Measurements from ENCODE around the gene MAN2A2. TPM values are rescaled to one million over a fixed set of nuclear protein-coding genes. Genes with fewer than 3 reads are reported as not detected.
"Not testable (repeated sequence)": the region's sequence is repeated elsewhere in the genome, so short reads cannot be mapped to it uniquely, and the experiment has no call there.

MAN2A2 gene
- total RNA-seq, 1 donor from 2014 or later = 104 TPM

GRCh38 chr15:90903733-90904536 lies 833 bp downstream of the MAN2A2 start:
- no peak for DNase-seq (ENCODE audit: low spot score)

DNA sequence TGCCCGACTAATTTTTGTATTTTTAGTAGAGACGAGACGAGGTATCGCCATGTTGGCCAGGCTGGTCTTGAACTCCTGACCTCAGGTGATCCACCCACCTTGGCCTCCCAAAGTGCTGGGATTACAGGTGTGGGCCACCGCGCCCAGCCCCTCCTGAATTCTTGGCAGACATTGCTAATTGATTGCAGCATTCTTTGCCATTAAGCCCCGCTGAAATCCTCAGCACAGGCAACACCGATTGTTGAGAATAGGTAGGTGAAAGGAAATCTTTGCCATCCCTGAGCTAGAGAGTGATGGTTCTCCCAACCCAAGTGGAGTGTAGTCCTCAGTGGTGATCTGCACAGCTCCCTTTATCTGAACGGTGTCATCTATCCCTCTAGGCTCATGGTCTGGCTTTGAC lies 1.6 kb downstream of the MAN2A2 start:
- no peak for DNase-seq (ENCODE audit: low spot score)

- DNase-seq (ENCODE audit: low spot score) = no peak
These were observed 2.4 kb downstream of the MAN2A2 start for GRCh38 chr15:90905306-90906180.

DNA sequence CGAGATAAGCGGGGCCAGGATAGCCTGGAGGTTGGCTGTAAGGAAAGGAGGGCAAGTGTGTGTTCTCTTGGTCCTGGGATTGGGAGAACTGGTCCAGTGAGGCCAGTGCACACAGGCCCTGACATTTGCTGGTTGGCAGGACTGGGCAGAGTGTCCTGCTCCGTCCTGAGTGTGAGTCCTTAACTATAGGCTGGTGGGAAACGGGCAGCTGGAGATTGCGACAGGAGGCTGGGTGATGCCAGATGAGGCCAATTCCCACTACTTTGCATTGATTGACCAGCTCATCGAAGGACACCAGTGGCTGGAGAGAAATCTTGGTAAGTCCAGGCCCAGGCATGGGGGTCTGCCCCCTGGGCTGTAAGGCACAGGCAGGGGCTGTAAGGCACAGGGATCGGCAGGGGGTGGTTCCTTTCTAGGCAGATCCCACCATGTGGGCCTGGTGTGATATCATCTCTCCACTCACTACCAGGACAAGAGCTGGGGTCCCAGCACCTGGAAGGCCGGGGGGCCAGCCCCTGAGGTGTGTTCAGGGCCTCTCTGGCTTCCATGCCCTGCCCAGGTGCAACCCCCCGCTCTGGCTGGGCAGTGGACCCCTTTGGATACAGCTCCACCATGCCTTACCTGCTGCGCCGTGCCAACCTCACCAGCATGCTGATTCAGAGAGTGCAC lies 3.2 kb downstream of the MAN2A2 start:
- DNase-seq (ENCODE audit: low spot score) = no peak

- DNase-seq (ENCODE audit: low spot score) = no peak
These were observed 4.1 kb downstream of the MAN2A2 start for GRCh38 chr15:90907051-90907660.

DNA sequence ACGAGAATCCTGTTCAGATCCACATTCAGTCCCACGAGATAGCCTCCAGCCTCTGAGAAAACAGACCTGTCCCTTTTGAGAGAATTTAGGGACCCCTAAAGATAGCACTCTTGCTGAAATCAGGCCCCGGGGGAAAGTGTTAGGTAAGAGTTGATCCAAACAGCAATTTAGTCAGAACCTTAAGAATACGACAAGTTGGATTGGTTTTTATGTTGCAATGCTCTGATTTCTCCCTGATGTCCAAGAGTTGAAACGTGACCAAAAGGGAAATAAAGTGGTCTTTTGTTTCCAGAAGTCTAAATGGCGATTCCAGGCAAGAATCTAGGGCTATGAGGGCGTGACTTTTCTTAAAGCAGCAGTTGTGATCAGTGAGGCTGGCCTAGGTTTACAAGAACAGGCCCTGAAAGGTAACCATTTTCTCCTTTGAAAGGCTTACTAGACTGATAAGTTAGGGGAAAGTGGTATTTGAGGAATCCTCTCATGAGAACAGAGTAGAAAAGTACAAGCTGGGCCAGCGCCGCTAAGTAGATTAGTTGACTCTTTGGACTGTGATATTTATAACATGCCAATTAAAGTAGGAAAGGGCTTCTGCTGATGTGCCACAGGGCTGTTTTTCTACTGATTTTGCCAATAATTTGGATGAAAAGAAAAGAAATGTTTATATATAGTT lies 4.9 kb downstream of the MAN2A2 start:
- DNase-seq (ENCODE audit: low spot score) = no peak

DNA sequence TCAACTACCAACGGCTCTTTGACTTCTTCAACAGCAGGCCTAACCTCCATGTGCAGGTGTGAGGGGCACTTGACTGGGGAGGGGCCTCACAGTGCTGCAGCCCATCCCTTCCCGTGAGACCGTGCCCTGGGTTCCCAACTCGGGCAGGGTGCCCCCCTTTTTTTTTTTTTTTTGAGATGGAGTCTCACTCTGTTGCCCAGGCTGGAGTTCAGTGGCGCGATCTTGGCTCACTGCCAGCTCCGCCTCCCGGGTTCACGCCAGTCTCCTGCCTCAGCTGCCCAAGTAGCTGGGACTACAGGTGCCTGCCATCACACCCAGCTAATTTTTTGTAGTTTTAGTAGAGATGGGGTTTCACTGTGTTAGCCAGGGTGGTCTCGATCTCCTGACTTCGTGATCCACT lies 6.3 kb downstream of the MAN2A2 start:
- DNase-seq (ENCODE audit: low spot score) = not testable (repeated sequence)

DNA sequence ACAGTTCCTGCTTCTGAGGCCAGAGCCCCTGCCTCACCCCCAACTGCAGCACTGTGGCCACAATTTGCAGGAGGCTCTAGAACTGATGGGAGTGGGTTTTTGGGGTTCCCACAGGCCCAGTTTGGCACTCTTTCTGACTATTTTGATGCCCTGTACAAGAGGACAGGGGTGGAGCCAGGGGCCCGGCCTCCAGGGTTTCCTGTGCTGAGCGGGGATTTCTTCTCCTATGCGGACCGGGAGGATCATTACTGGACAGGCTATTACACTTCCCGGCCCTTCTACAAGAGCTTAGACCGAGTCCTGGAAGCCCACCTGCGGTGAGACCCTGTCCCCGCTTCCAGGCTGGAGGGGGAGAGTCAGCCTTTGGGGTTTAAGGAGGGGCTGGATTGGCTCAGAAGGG lies 6.9 kb downstream of the MAN2A2 start:
- no peak for DNase-seq (ENCODE audit: low spot score)

DNA sequence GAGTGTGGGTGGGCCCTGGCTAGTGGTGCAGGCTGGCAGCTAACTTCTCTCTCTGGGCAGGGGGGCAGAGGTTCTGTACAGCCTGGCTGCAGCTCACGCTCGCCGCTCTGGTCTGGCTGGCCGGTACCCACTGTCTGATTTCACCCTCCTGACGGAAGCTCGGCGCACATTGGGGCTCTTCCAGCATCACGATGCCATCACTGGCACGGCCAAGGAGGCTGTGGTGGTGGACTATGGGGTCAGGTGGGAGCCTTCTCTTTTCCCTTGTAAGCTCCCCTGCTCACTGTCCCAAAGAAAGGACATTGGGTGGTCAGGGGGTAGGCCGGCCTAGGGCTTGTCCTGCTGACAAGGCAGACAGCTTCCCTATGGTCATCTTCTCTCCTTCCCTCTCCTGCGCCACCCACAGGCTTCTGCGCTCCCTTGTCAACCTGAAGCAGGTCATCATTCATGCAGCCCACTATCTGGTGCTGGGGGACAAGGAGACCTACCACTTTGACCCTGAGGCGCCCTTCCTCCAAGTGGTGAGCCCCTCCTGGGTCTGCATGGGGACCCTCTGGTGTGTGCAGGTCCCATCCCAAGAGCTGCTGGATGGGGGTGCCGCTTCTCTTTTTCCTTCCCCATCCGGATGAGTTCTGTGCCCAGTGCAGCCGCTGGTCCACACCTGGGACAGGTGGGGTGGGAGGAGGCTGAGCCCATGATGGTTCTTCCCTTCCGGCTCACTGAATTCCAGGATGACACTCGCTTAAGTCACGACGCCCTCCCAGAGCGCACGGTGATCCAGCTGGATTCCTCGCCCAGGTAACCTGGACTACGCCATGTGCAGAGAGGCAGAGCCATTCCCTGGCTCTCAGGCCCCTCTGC lies 7.6 kb downstream of the MAN2A2 start:
- DNase-seq (ENCODE audit: low spot score) = no peak

DNA sequence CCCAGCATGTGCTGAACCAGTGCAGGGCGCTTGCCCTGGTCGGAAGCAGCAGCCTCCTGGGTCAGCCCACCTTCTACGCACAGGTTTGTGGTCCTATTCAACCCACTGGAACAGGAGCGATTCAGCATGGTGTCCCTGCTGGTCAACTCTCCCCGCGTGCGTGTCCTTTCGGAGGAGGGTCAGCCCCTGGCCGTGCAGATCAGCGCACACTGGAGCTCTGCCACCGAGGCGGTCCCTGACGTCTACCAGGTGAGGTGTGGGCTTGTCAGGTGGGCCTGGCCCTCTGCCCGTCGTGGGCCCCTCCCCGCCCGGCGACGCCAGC lies 8.2 kb downstream of the MAN2A2 start:
- DNase-seq (ENCODE audit: low spot score) = no peak

GRCh38 chr15:90911906-90912769 lies 9.0 kb downstream of the MAN2A2 start:
- no peak for DNase-seq (ENCODE audit: low spot score)

- no peak for DNase-seq (ENCODE audit: low spot score)
These were observed 9.6 kb downstream of the MAN2A2 start for GRCh38 chr15:90912770-90913075.

DNA sequence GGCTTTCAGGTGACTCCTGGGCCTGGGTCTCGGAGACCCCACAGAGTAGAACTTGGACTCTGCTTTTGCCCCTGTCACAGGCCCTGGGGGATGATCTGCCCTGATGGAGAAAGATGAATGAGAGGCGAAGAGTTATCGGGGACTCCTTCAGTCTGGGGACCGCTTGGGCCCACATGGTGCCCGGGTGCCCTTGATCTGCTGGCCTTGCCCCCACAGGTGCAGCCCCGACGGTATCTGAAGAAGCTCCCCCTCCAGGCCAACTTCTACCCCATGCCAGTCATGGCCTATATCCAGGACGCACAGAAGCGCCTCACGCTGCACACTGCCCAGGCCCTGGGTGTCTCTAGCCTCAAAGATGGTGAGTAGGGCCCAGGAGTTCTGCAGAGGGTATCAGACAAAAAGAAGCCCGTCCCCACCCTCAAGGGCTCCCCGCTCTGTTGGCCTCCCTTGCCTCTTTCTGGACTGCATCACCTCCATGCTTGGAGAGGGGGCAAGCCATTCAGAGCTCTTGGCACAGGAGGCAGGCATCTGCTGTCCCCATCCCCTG lies 10.4 kb downstream of the MAN2A2 start:
- DNase-seq (ENCODE audit: low spot score) = no peak

DNA sequence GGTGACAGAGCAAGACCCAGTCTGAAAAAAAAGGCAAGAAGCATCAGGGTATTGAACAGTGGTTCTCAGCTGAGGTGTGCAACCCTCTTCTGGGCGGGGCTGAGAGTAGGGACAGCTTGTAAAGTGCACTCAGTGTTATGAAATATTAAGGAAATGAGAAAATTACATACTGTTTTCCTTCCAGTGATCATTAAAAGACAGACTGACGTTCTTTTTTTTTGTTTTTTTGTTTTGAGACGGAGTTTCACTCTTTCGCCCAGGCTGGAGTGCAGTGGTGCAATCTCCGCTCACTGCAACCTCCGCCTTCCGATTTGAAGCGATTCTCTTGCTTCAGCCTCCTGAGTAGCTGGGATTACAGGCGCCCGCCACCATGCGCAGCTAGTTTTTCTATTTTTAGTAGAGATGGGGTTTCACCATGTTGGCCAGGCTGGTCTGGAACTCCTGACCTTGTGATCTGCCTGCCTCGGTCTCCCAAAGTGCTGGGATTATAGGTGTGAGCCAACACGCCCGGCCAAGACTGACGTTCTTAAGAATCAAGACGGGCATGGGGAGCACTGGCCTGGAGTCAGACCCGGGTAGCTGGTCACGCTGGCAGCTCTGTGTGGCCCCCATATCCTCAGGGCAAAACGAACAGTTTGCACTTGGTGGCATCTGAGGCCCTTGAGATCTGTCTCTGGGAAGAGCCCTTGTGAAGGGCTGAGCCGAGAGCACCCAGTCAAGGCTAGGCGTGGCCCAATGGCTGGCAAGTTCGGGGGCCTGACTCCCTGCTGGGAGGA lies 11.4 kb downstream of the MAN2A2 start:
- DNase-seq (ENCODE audit: low spot score) = no peak

GRCh38 chr15:90915216-90915807 lies 12.2 kb downstream of the MAN2A2 start:
- no peak for DNase-seq (ENCODE audit: low spot score)

- DNase-seq (ENCODE audit: low spot score) = no peak
These were observed 12.8 kb downstream of the MAN2A2 start for GRCh38 chr15:90915808-90916440.

- no peak for DNase-seq (ENCODE audit: low spot score)
These were observed 13.4 kb downstream of the MAN2A2 start for GRCh38 chr15:90916461-90916860.
